Endodermal cell (in vitro differentiated cells): ENCODE measurements around the gene LUC7L. TPM values are rescaled to one million over a fixed set of nuclear protein-coding genes. Genes with fewer than 3 reads are reported as not detected.
"Not testable (repeated sequence)": the region's sequence is repeated elsewhere in the genome, so short reads cannot be mapped to it uniquely, and the experiment has no call there.

Experiments used
- DNase-seq: peaks from one replicate; pipeline ENCODE4 v3.0.0-alpha.2; 2017
- H3K27ac ChIP-seq: 2 replicates; pipeline ENCODE4 v1.5.1; 2013; ENCODE audit warnings: mild to moderate bottlenecking, low read depth, low read length, moderate library complexity
- H3K27me3 ChIP-seq: 2 replicates; pipeline ENCODE4 v1.6.1; 2013; ENCODE audit warnings: mild to moderate bottlenecking, low read length, moderate library complexity; ENCODE audit not compliant: insufficient read depth, control insufficient read depth, poor library complexity, severe bottlenecking
- H3K36me3 ChIP-seq: 2 replicates; pipeline ENCODE4 v1.7.0; 2013; ENCODE audit warnings: mild to moderate bottlenecking, low read length, moderate library complexity; ENCODE audit not compliant: control insufficient read depth, insufficient read depth
- H3K4me1 ChIP-seq: one replicate; pipeline ENCODE4 v1.7.0; 2013; ENCODE audit warnings: low read length; ENCODE audit not compliant: control insufficient read depth, insufficient read depth
- H3K4me3 ChIP-seq: 2 replicates; pipeline ENCODE4 v1.5.1; 2013; ENCODE audit warnings: mild to moderate bottlenecking, low read length, moderate library complexity
- H3K9ac ChIP-seq: 2 replicates; pipeline ENCODE4 v1.6.1; 2013; ENCODE audit warnings: mild to moderate bottlenecking, low read length, moderate library complexity; ENCODE audit not compliant: poor library complexity, severe bottlenecking; ENCODE audit errors: extremely low read depth
- H3K9me3 ChIP-seq: 2 replicates; pipeline ENCODE4 v1.6.1; 2013; ENCODE audit warnings: mild to moderate bottlenecking, low read length, moderate library complexity; ENCODE audit not compliant: control insufficient read depth
- H3K27ac Mint-ChIP-seq: 2 replicates; pipeline ENCODE4 v1.8.0; 2020; ENCODE audit warnings: mixed read lengths
- H3K27me3 Mint-ChIP-seq: 2 replicates; pipeline ENCODE4 v1.8.0; 2021; ENCODE audit warnings: mild to moderate bottlenecking, mixed read lengths; ENCODE audit not compliant: insufficient read depth
- H3K36me3 Mint-ChIP-seq: 2 replicates; pipeline ENCODE4 v1.8.0; 2020; ENCODE audit warnings: low read depth, mixed read lengths
- H3K4me1 Mint-ChIP-seq: 2 replicates; pipeline ENCODE4 v1.8.0; 2020; ENCODE audit warnings: mixed read lengths
- H3K4me3 Mint-ChIP-seq: 2 replicates; pipeline ENCODE4 v1.8.0; 2020; ENCODE audit warnings: mild to moderate bottlenecking, moderate library complexity, mixed read lengths
- H3K9me3 Mint-ChIP-seq: 2 replicates; pipeline ENCODE4 v1.8.0; 2020; ENCODE audit warnings: mild to moderate bottlenecking, mixed read lengths
- CTCF ChIP-seq: fragments of 200-600 bp; sonication (generic); conservative IDR thresholded peaks from 2 replicates; pipeline ENCODE4 v1.5.0; 2021; ENCODE audit warnings: antibody characterized with exemption, mild to moderate bottlenecking
- WGBS, 2 experiments: methylation state at CpG; one replicate each; pipeline versions ENCODE4 v1.1.5 to v1.1.7; 2013; ENCODE audit warnings: missing lambda C conversion rate in 2 of 2, mixed read lengths in 1 of 2; ENCODE audit not compliant: insufficient coverage in 1 of 2, insufficient read length in 1 of 2; 5-methylcytosine and 5-hydroxymethylcytosine counted together
- total RNA-seq, 2 donors: library from RNA; stranded (reverse); fragmentation: NEBNext Ultra II Directional in 1 of 2; extraction: Animal tissue kit (Norgen Biotek cat#: 25700) in 1 of 2; gene quantifications; 2 replicates in 1 of 2; 3 replicates in 1 of 2; pipeline ENCODE4 v1.2.1, GENCODE V29; 2021

LUC7L gene
- total RNA-seq, 2 donors from 2014 or later = 130 to 151 TPM

- no peak overlapping the region for H3K27ac ChIP-seq
- TF ChIP-seq CTCF = no peak
- peaks cover 76% of the 10 kb centered on the region for H3K36me3 Mint-ChIP-seq
Observed at GRCh38 chr16:212999-213398, 16.2 kb downstream of the LUC7L start.

DNA sequence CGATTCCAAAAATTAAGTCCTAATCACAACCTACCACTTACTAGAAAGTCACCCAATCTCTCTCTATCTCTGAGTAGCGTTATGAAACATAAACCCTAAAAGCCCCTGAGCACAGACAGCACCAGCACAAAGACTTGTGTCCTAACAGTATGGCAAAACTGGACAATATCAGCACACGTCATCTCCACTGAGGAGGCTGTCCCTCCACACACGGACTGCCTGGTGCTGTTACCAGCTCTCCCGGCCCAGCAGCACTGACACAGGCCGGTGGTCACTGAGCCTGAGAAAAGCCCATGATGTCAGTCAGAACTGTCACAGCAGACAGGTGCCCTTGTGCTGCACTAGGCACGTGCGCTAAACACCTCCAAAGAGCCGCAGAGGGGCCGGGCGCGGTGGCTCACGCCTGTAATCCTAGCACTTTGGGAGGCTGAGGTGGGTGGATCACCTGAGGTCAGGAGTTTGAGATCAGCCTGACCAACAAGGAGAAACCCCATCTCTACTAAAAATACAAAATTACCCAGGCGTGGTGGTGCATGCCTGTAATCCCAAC lies 17.5 kb downstream of the LUC7L start:
- H3K4me3 Mint-ChIP-seq, H3K27me3 ChIP-seq, DNase-seq, H3K27me3 Mint-ChIP-seq, H3K9me3 Mint-ChIP-seq, H3K9ac ChIP-seq, H3K4me1 ChIP-seq, H3K9me3 ChIP-seq, H3K4me3 ChIP-seq, H3K27ac ChIP-seq, H3K4me1 Mint-ChIP-seq: not testable (repeated sequence)
- 93 to 94% methylated on average over 10 to 14 of the region's 14 CpGs for WGBS, 2 experiments
- H3K36me3 ChIP-seq = peaks cover 82% of the 10 kb centered on the region
- Mint-ChIP-seq H3K36me3 (peaks cover 76% of the 10 kb centered on the region), H3K27ac (peak overlapping the region; percentile 20)

More at GRCh38 chr16:212999-213398, 16.2 kb downstream of the LUC7L start:
- Histone ChIP-seq H3K9me3 (no peaks in the 10 kb centered on the region), H3K4me3 (no peak overlapping the region), H3K36me3 (peaks cover 83% of the 10 kb centered on the region), H3K27me3 (no peaks in the 10 kb centered on the region), H3K9ac (no peak overlapping the region), H3K4me1 (no peaks in the 10 kb centered on the region)
- Mint-ChIP-seq H3K4me3 (no peak overlapping the region), H3K27me3 (no peaks in the 10 kb centered on the region), H3K4me1 (no peaks in the 10 kb centered on the region), H3K27ac (peak overlapping the region; percentile 20), H3K9me3 (no peaks in the 10 kb centered on the region)
- 94 to 98% methylated on average over 2 to 3 of the region's 3 CpGs for WGBS, 2 experiments
- no peak for DNase-seq

DNA sequence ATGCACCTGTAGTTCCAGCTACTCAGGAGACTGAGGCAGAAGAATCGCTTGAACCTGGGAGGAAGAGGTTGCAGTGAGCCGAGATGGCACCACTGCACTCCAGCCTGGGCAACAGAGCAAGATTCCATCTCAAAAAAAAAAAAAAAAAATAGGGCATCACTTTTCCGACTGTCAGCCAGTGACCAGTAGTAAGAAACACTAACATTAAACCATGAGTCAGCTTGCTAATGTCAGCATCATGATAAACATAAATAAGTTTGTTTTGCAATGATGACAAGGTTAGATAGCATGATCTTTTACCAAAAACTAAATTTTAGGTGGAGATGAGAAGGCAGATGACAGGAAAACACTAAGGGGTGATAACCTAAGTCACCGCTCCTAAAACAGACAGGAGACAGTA lies 19.9 kb downstream of the LUC7L start:
- H3K4me3 ChIP-seq, H3K27ac Mint-ChIP-seq, H3K9me3 ChIP-seq, H3K9ac ChIP-seq, H3K27ac ChIP-seq, DNase-seq, H3K27me3 Mint-ChIP-seq, H3K9me3 Mint-ChIP-seq, H3K4me1 Mint-ChIP-seq, H3K27me3 ChIP-seq, H3K4me3 Mint-ChIP-seq, H3K4me1 ChIP-seq: not testable (repeated sequence)
- H3K36me3 Mint-ChIP-seq = peaks cover 80% of the 10 kb centered on the region
- 94 to 95% methylated on average over 3 of the region's 4 CpGs for WGBS, 2 experiments
- peaks cover 83% of the 10 kb centered on the region for H3K36me3 ChIP-seq

DNA sequence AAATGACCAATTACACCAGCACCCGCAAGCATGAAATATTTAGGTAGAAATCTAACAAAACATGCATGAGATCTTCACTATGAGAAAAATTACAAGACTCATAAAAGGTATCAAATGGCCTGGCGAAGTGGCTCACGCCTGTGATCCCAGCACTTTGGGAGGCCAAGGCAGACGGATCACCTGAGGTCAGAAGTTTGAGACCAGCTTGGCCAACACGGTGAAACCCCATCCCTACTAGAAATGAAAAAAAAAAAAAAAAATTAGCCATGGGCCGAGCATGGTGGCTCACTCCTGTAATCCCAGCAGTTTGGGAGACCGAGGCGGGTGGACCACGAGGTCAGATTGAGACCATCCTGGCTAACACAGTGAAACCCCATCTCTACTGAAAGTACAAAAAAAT lies 25.2 kb downstream of the LUC7L start:
- DNase-seq, H3K4me1 Mint-ChIP-seq, H3K4me1 ChIP-seq, H3K9ac ChIP-seq, H3K9me3 Mint-ChIP-seq, H3K4me3 Mint-ChIP-seq, H3K27ac ChIP-seq, H3K27me3 Mint-ChIP-seq, H3K27ac Mint-ChIP-seq, H3K4me3 ChIP-seq, H3K9me3 ChIP-seq, H3K27me3 ChIP-seq: not testable (repeated sequence)
- WGBS, 2 experiments = 93 to 96% methylated on average over 7 to 9 of the region's 9 CpGs
- peaks cover 79% of the 10 kb centered on the region for H3K36me3 Mint-ChIP-seq
- H3K36me3 ChIP-seq = peaks cover 82% of the 10 kb centered on the region
